Right lung (tissue), 10 donors: ENCODE measurements around the gene MS4A6A. TPM values are rescaled to one million over a fixed set of nuclear protein-coding genes. Genes with fewer than 3 reads are reported as not detected.
"Not testable (repeated sequence)": the region's sequence is repeated elsewhere in the genome, so short reads cannot be mapped to it uniquely, and the experiment has no call there.

Experiments used
- DNase-seq, 2 donors: peaks; one replicate each; pipeline ENCODE4 v3.0.0-alpha.2; 2013
- long read RNA-seq, 8 donors: transcript quantifications; one replicate each; lab custom pipeline, GENCODE V29; 2026
- polyA plus RNA-seq, 5 donors: library from polyadenylated mRNA; unstranded; fragments of 120-200 nt; gene quantifications; one replicate each; pipeline versions ENCODE4 v1.2.1 to v1.2.3, GENCODE V29; 2013; ENCODE audit warnings: inconsistent platforms in 1 of 5, low replicate concordance in 1 of 5; ENCODE audit not compliant: insufficient read length in 5 of 5, insufficient read depth in 1 of 5

MS4A6A gene
- polyA plus RNA-seq, result 10 to 100 TPM; 16.9 to 41.2 (median 29.4) TPM
- long read RNA-seq, donor 1, transcript MS4A6A-208 (6 exons, 1,806 nt), result major isoform, 5 of 6 reads
- long read RNA-seq, donor 1, partial matches to known transcripts, result 0 of 6 reads
- long read RNA-seq, donor 1, other reads (novel, unspliced or antisense), result 0 of 6 reads
- long read RNA-seq, donor 2, partial matches to known transcripts, result 0 of 2 reads
- long read RNA-seq, donor 2, other reads (novel, unspliced or antisense), result 0 of 2 reads
- long read RNA-seq, donor 3, result 0 reads
- long read RNA-seq, donor 4, partial matches to known transcripts, result 0 of 1 reads
- long read RNA-seq, donor 4, other reads (novel, unspliced or antisense), result 0 of 1 reads
- long read RNA-seq, donor 5, partial matches to known transcripts, result 9 of 12 reads
- long read RNA-seq, donor 5, other reads (novel, unspliced or antisense), result 0 of 12 reads
- long read RNA-seq, donor 6, partial matches to known transcripts, result 8 of 12 reads
- long read RNA-seq, donor 6, other reads (novel, unspliced or antisense), result 0 of 12 reads
- long read RNA-seq, donor 7, result 0 reads
- long read RNA-seq, donor 8, partial matches to known transcripts, result 0 of 2 reads
- long read RNA-seq, donor 8, other reads (novel, unspliced or antisense), result 0 of 2 reads

GRCh38 chr11:60182541-60183330, at the start of gene MS4A6A:
TSS of gene MS4A6A (minus strand) at chr11:60183083. CDS start at chr11:60181727, 1,356 bp downstream.
- DNase-seq, result no peak

- no peak for DNase-seq
Measured at GRCh38 chr11:60230681-60231080, 47.8 kb upstream of the MS4A6A start.

GRCh38 chr11:60222141-60222540, 39.3 kb upstream of the MS4A6A start:
- DNase-seq, result no peak

GRCh38 chr11:60221692-60222091, 38.8 kb upstream of the MS4A6A start:
- DNase-seq, result no peak

- no peak for DNase-seq
Measured at GRCh38 chr11:60221181-60221580, 38.3 kb upstream of the MS4A6A start.

GRCh38 chr11:60214386-60214785, 31.5 kb upstream of the MS4A6A start:
- DNase-seq, result no peak

GRCh38 chr11:60211206-60211605, 28.3 kb upstream of the MS4A6A start:
- DNase-seq, result no peak

- no peak for DNase-seq
Measured at GRCh38 chr11:60209977-60210376, 27.1 kb upstream of the MS4A6A start.

GRCh38 chr11:60208951-60209350, 26.1 kb upstream of the MS4A6A start:
- no peak for DNase-seq

GRCh38 chr11:60208146-60208895, 25.4 kb upstream of the MS4A6A start:
- DNase-seq, result no peak

GRCh38 chr11:60206616-60207015, 23.7 kb upstream of the MS4A6A start:
- DNase-seq, result no peak

GRCh38 chr11:60204922-60205321, 22.0 kb upstream of the MS4A6A start:
- DNase-seq, result no peak

- DNase-seq, result not testable (repeated sequence)
Measured at GRCh38 chr11:60201334-60201733, 18.5 kb upstream of the MS4A6A start.

GRCh38 chr11:60197442-60197841, 14.6 kb upstream of the MS4A6A start:
- no peak for DNase-seq

GRCh38 chr11:60195923-60196368, 13.1 kb upstream of the MS4A6A start:
- DNase-seq, result no peak

- DNase-seq, result no peak
Measured at GRCh38 chr11:60194511-60194910, 11.6 kb upstream of the MS4A6A start.

- no peak for DNase-seq
Measured at GRCh38 chr11:60193687-60194433, 11.0 kb upstream of the MS4A6A start.

GRCh38 chr11:60192564-60192963, 9.7 kb upstream of the MS4A6A start:
- not testable (repeated sequence) for DNase-seq

- DNase-seq, result not testable (repeated sequence)
Measured at GRCh38 chr11:60188481-60188880, 5.6 kb upstream of the MS4A6A start.

- DNase-seq, result not testable (repeated sequence)
Measured at GRCh38 chr11:60186128-60186527, 3.2 kb upstream of the MS4A6A start.

GRCh38 chr11:60185512-60185827, 2.6 kb upstream of the MS4A6A start:
- DNase-seq, result not testable (repeated sequence)
